ENCODE results near the gene CCM2.

The CCM2 gene

GRCh38 chr7:45087301-45088145 is 87.5 kb downstream of the CCM2 start:
- H3K4me3 ChIP-seq (ENCODE audit: low read depth, low read length) = peak overlapping the region; percentile 64
- DNase-seq (ENCODE audit: low read depth) = no peak

GRCh38 chr7:45088146-45088701 is 88.2 kb downstream of the CCM2 start:
- no peak for DNase-seq (ENCODE audit: low read depth)
- peak overlapping the region; percentile 64 for H3K4me3 ChIP-seq (ENCODE audit: low read depth, low read length)

GRCh38 chr7:45088821-45089340 is 88.9 kb downstream of the CCM2 start, which contains the start of gene NACAD:
NACAD (minus strand) TSS chr7:45088969; CDS start chr7:45088894, 75 bp downstream.
- DNase-seq (ENCODE audit: low read depth) = no peak
- H3K4me3 ChIP-seq (ENCODE audit: low read depth, low read length) = peak within 1 kb of the TSS; percentile 64

GRCh38 chr7:45089341-45089891 is 89.4 kb downstream of the CCM2 start:
- no peak for DNase-seq (ENCODE audit: low read depth)
- H3K4me3 ChIP-seq (ENCODE audit: low read depth, low read length) = peak overlapping the region; percentile 64

- no peak for DNase-seq (ENCODE audit: low read depth)
- no peak overlapping the region for H3K4me3 ChIP-seq (ENCODE audit: low read depth, low read length)
Measured at GRCh38 chr7:45092100-45092930, 92.3 kb downstream of the CCM2 start.

- DNase-seq (ENCODE audit: low read depth) = no peak
- no peak overlapping the region for H3K4me3 ChIP-seq (ENCODE audit: low read depth, low read length)
Measured at GRCh38 chr7:45092931-45093235, 92.9 kb downstream of the CCM2 start.

GRCh38 chr7:45098983-45099839 is 99.2 kb downstream of the CCM2 start:
- no peak for DNase-seq (ENCODE audit: low read depth)
- H3K4me3 ChIP-seq (ENCODE audit: low read depth, low read length) = no peak overlapping the region

GRCh38 chr7:45099891-45100760 is 100.1 kb downstream of the CCM2 start:
- DNase-seq (ENCODE audit: low read depth) = no peak
- H3K4me3 ChIP-seq (ENCODE audit: low read depth, low read length) = no peak overlapping the region

GRCh38 chr7:45100761-45101480 is 100.9 kb downstream of the CCM2 start:
- no peak overlapping the region for H3K4me3 ChIP-seq (ENCODE audit: low read depth, low read length)
- no peak for DNase-seq (ENCODE audit: low read depth)

- no peak for DNase-seq (ENCODE audit: low read depth)
- H3K4me3 ChIP-seq (ENCODE audit: low read depth, low read length) = no peak overlapping the region
Measured at GRCh38 chr7:45101748-45102147, 101.7 kb downstream of the CCM2 start.

- no peak for DNase-seq (ENCODE audit: low read depth)
- H3K4me3 ChIP-seq (ENCODE audit: low read depth, low read length) = no peak overlapping the region
Measured at GRCh38 chr7:45102785-45103712, 103.0 kb downstream of the CCM2 start.

GRCh38 chr7:45103958-45104843 is 104.2 kb downstream of the CCM2 start:
- no peak overlapping the region for H3K4me3 ChIP-seq (ENCODE audit: low read depth, low read length)
- DNase-seq (ENCODE audit: low read depth) = no peak

GRCh38 chr7:45104844-45105587 is 105.0 kb downstream of the CCM2 start:
- DNase-seq (ENCODE audit: low read depth) = no peak
- no peak overlapping the region for H3K4me3 ChIP-seq (ENCODE audit: low read depth, low read length)

GRCh38 chr7:45105588-45106188 is 105.7 kb downstream of the CCM2 start:
- H3K4me3 ChIP-seq (ENCODE audit: low read depth, low read length) = no peak overlapping the region

More at GRCh38 chr7:45105588-45106188, 105.7 kb downstream of the CCM2 start:
- no peak for DNase-seq (ENCODE audit: low read depth)

Data from skeletal muscle cell (primary cell).